Mesendoderm (in vitro differentiated cells): ENCODE measurements around the gene MTERF4.

Experiments
- DNase-seq: peaks from one replicate; pipeline ENCODE4 v3.0.0; 2013
- H2AK5ac ChIP-seq: 2 replicates; pipeline ENCODE4 v1.6.1; 2013; ENCODE audit warnings: low read length, inconsistent platforms
- H2BK120ac ChIP-seq: 2 replicates; pipeline ENCODE4 v1.6.1; 2013; ENCODE audit warnings: low read depth, mild to moderate bottlenecking, low read length, moderate library complexity, mixed read lengths
- H2BK15ac ChIP-seq: replicated peaks from 2 replicates; pipeline ENCODE4 v1.6.1; 2013; ENCODE audit warnings: low read depth, mild to moderate bottlenecking, moderate library complexity
- H2BK5ac ChIP-seq: 2 replicates; pipeline ENCODE4 v1.6.1; 2013; ENCODE audit warnings: low read length, inconsistent platforms
- H3K18ac ChIP-seq: 2 replicates; pipeline ENCODE4 v1.6.1; 2013; ENCODE audit warnings: mild to moderate bottlenecking, low read length, mixed read lengths
- H3K23ac ChIP-seq: one replicate; pipeline ENCODE4 v1.6.1; 2013; ENCODE audit warnings: low read length
- H3K27ac ChIP-seq: 2 replicates; pipeline ENCODE4 v1.5.1; 2013; ENCODE audit warnings: low read depth, mild to moderate bottlenecking, inconsistent platforms, low read length, moderate library complexity
- H3K27me3 ChIP-seq: 2 replicates; pipeline ENCODE4 v1.6.1; 2013; ENCODE audit warnings: low read length, control low read depth, mild to moderate bottlenecking, inconsistent platforms; ENCODE audit not compliant: insufficient read depth, poor library complexity
- H3K36me3 ChIP-seq: 2 replicates; pipeline ENCODE4 v1.6.1; 2013; ENCODE audit warnings: low read length, inconsistent platforms; ENCODE audit not compliant: control insufficient read depth, insufficient read depth
- H3K4ac ChIP-seq: one replicate; pipeline ENCODE4 v1.6.1; 2013; ENCODE audit warnings: low read depth, mild to moderate bottlenecking, low read length, moderate library complexity
- H3K4me1 ChIP-seq: 2 replicates; pipeline ENCODE4 v1.6.1; 2013; ENCODE audit warnings: low read depth, low read length, inconsistent platforms; ENCODE audit not compliant: control insufficient read depth
- H3K4me2 ChIP-seq: 2 replicates; pipeline ENCODE4 v1.6.1; 2013; ENCODE audit warnings: low read length
- H3K4me3 ChIP-seq: 2 replicates; pipeline ENCODE4 v1.5.1; 2013; ENCODE audit warnings: mild to moderate bottlenecking, low read length
- H3K56ac ChIP-seq: one replicate; pipeline ENCODE4 v1.6.1; 2013; ENCODE audit warnings: low read length
- H3K79me1 ChIP-seq: 2 replicates; pipeline ENCODE4 v1.6.1; 2013; ENCODE audit warnings: low read length, inconsistent platforms
- H3K79me2 ChIP-seq: 2 replicates; pipeline ENCODE4 v1.6.1; 2013; ENCODE audit warnings: mild to moderate bottlenecking, low read length; ENCODE audit not compliant: control insufficient read depth, insufficient read depth
- H3K9ac ChIP-seq: 2 replicates; pipeline ENCODE4 v1.6.1; 2013; ENCODE audit warnings: low read length, inconsistent platforms
- H4K5ac ChIP-seq: one replicate; pipeline ENCODE4 v1.6.1; 2013; ENCODE audit warnings: low read length
- H4K8ac ChIP-seq: one replicate; pipeline ENCODE4 v1.6.1; 2013; ENCODE audit warnings: low read depth, mild to moderate bottlenecking, control low read depth, low read length, moderate library complexity
- WGBS: extraction: QIAGEN DNeasy Blood & Tissue Kit; methylation state at CpG from one replicate; pipeline ENCODE4 v1.1.7; 2013; ENCODE audit warnings: low lambda C conversion rate, missing lambda C conversion rate; ENCODE audit not compliant: insufficient coverage; ENCODE audit errors: extremely low coverage; 5-methylcytosine and 5-hydroxymethylcytosine counted together

The MTERF4 gene

DNA sequence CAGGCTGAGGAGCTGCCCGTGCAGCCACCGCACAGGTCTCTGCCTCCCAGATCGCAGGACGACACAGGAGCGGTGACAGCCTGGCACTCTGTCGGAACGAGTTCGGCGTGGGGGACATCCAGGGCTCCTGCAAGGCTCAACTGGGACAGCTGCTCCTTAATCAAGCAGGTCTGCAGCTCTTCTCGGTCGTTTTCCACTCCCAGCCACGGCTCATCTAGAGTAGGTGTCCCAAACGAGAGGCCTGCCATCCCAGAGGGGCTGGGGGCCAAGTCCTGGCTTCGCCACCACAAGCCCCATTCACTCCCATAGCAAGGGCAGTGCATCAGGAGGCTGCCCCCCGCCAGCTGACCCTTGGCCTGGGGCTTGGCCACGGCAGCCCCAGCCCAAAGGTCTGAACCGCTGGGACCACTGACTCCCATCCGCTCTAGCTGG is 24.7 kb upstream of the MTERF4 start:
- Histone ChIP-seq H2BK5ac (no peak overlapping the region), H3K18ac (no peak overlapping the region), H3K4me2 (no peak overlapping the region), H3K4ac (no peak overlapping the region), H3K79me1 (no peaks in the 10 kb centered on the region), H2AK5ac (no peak overlapping the region), H2BK120ac (no peak overlapping the region), H3K27me3 (no peaks in the 10 kb centered on the region), H3K56ac (no peak overlapping the region), H3K4me3 (no peak overlapping the region), H3K36me3 (peaks cover 4% of the 10 kb centered on the region), H3K79me2 (no peaks in the 10 kb centered on the region), H3K23ac (no peak overlapping the region), H4K8ac (no peak overlapping the region), H3K4me1 (no peaks in the 10 kb centered on the region), H4K5ac (no peak overlapping the region), H2BK15ac (no peak overlapping the region), H3K27ac (no peak overlapping the region), H3K9ac (no peak overlapping the region)
- no peak for DNase-seq
- WGBS, result no CpG with 5 or more reads among the region's 18 CpGs

- no CpG with 5 or more reads among the region's 21 CpGs for WGBS
- Histone ChIP-seq H3K9ac (no peak overlapping the region), H3K4me3 (no peak overlapping the region), H3K4ac (no peak overlapping the region), H3K4me1 (no peaks in the 10 kb centered on the region), H3K27me3 (no peaks in the 10 kb centered on the region), H2BK5ac (no peak overlapping the region), H3K27ac (no peak overlapping the region), H3K56ac (no peak overlapping the region), H2BK15ac (no peak overlapping the region), H3K79me2 (no peaks in the 10 kb centered on the region), H2AK5ac (no peak overlapping the region), H3K79me1 (no peaks in the 10 kb centered on the region), H4K8ac (no peak overlapping the region), H3K18ac (no peak overlapping the region), H3K4me2 (no peak overlapping the region), H3K36me3 (peaks cover 4% of the 10 kb centered on the region), H3K23ac (no peak overlapping the region), H4K5ac (no peak overlapping the region), H2BK120ac (no peak overlapping the region)
- no peak for DNase-seq
These were observed 24.1 kb upstream of the MTERF4 start for GRCh38 chr2:241126201-241126611.

DNA sequence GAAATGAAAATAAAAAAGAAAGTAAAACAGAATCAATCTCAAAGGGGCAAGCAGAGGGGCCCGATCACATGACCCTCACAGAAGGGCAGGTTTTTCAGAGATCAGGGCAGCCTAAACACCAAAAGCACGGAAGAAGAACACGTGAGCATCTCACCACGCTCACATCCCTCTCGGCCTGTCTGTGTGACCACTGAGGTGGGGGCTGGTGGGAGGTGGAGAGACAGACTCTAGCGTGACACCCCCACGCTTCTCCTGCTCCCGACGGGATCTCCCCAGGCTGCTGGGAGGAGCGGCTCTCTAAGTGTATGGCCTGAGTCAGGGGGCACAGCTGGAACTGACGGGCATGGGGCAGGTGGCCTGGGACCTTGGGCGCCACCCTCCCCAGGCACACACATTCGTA is 23.5 kb upstream of the MTERF4 start:
- no peak overlapping the region for H3K18ac ChIP-seq
- no CpG with 5 or more reads among the region's 13 CpGs for WGBS
- H4K5ac ChIP-seq, result no peak overlapping the region

GRCh38 chr2:241123816-241124536 is 21.9 kb upstream of the MTERF4 start:
- Histone ChIP-seq H2BK120ac (no peak overlapping the region), H4K5ac (no peak overlapping the region)
- DNase-seq, result no peak

More for the DNA sequence above, 23.5 kb upstream of the MTERF4 start:
- Histone ChIP-seq H2BK15ac (no peak overlapping the region), H3K79me1 (no peaks in the 10 kb centered on the region), H3K56ac (no peak overlapping the region), H3K23ac (no peak overlapping the region), H4K8ac (no peak overlapping the region), H2AK5ac (no peak overlapping the region), H2BK5ac (no peak overlapping the region), H3K27me3 (no peaks in the 10 kb centered on the region), H3K4me3 (no peak overlapping the region), H3K4me1 (no peaks in the 10 kb centered on the region), H3K4me2 (no peak overlapping the region), H3K79me2 (no peaks in the 10 kb centered on the region), H3K27ac (no peak overlapping the region), H2BK120ac (no peak overlapping the region), H3K4ac (no peak overlapping the region), H3K36me3 (peaks cover 4% of the 10 kb centered on the region), H3K9ac (no peak overlapping the region)
- no peak for DNase-seq

GRCh38 chr2:241122376-241123002 is 20.4 kb upstream of the MTERF4 start:
- Histone ChIP-seq H3K4me3 (no peak overlapping the region), H4K5ac (no peak overlapping the region), H3K4me1 (no peaks in the 10 kb centered on the region), H3K4ac (no peak overlapping the region), H2BK5ac (no peak overlapping the region), H3K27me3 (no peaks in the 10 kb centered on the region), H3K79me2 (no peaks in the 10 kb centered on the region), H2BK15ac (no peak overlapping the region), H3K9ac (no peak overlapping the region), H3K79me1 (no peaks in the 10 kb centered on the region), H3K18ac (no peak overlapping the region), H3K27ac (no peak overlapping the region), H3K23ac (no peak overlapping the region), H2AK5ac (no peak overlapping the region), H4K8ac (no peak overlapping the region), H3K4me2 (no peak overlapping the region), H2BK120ac (no peak overlapping the region), H3K36me3 (peaks cover 4% of the 10 kb centered on the region), H3K56ac (no peak overlapping the region)
- WGBS, result no CpG with 5 or more reads among the region's 19 CpGs
- DNase-seq, result no peak

More at GRCh38 chr2:241123816-241124536, 21.9 kb upstream of the MTERF4 start:
- no peak overlapping the region for H3K23ac ChIP-seq
- H3K4me1 ChIP-seq, result no peaks in the 10 kb centered on the region
- no peaks in the 10 kb centered on the region for H3K79me1 ChIP-seq
- no peak overlapping the region for H3K9ac ChIP-seq
- H3K79me2 ChIP-seq, result no peaks in the 10 kb centered on the region
- H3K4me2 ChIP-seq, result no peak overlapping the region
- no peak overlapping the region for H3K4ac ChIP-seq
- H2AK5ac ChIP-seq, result no peak overlapping the region
- H2BK15ac ChIP-seq, result no peak overlapping the region
- H3K27me3 ChIP-seq, result no peaks in the 10 kb centered on the region
- no peak overlapping the region for H3K18ac ChIP-seq
- H3K27ac ChIP-seq, result no peak overlapping the region
- WGBS, result no CpG with 5 or more reads among the region's 16 CpGs
- H4K8ac ChIP-seq, result no peak overlapping the region
- H3K56ac ChIP-seq, result no peak overlapping the region
- peaks cover 4% of the 10 kb centered on the region for H3K36me3 ChIP-seq
- no peak overlapping the region for H3K4me3 ChIP-seq
- no peak overlapping the region for H2BK5ac ChIP-seq
